Adrenal gland (tissue), 12 donors: ENCODE measurements around the gene PRLR. TPM values are rescaled to one million over a fixed set of nuclear protein-coding genes. Genes with fewer than 3 reads are reported as not detected.

Source experiments
- DNase-seq, 7 donors: peaks; one replicate each; pipeline ENCODE4 v3.0.0-alpha.2; 2019 to 2020
- H3K27ac ChIP-seq, 5 donors: fragments of 200-600 bp; sonication (generic) in 4 of 5; 1 replicate in 3 of 5; 2 replicates in 2 of 5; pipeline versions ENCODE4 v1.5.1 to v1.8.0; 2016 to 2020; ENCODE audit warnings: mild to moderate bottlenecking in 1 of 5
- H3K27me3 ChIP-seq: fragments of 200-600 bp; 2 replicates; pipeline ENCODE4 v1.8.0; 2021
- H3K36me3 ChIP-seq, 2 donors: fragments of 200-600 bp; replicated peaks in 1 of 2; 1 replicate in 1 of 2; 2 replicates in 1 of 2; pipeline versions ENCODE4 v1.5.1 to v1.8.0; 2018 to 2022
- H3K4me1 ChIP-seq, 2 donors: fragments of 200-600 bp; replicated peaks in 1 of 2; 1 replicate in 1 of 2; 2 replicates in 1 of 2; pipeline versions ENCODE4 v1.5.1 to v1.8.0; 2018 to 2021
- H3K4me3 ChIP-seq, 4 donors: fragments of 200-600 bp; sonication (generic) in 3 of 4; one replicate each; pipeline ENCODE4 v1.5.1; 2016 to 2018
- H3K9me3 ChIP-seq, 3 donors: fragments of 200-600 bp; sonication (generic) in 1 of 3; replicated peaks in 1 of 3; 1 replicate in 2 of 3; 2 replicates in 1 of 3; pipeline versions ENCODE4 v1.5.1 to v1.8.0; 2016 to 2021
- CTCF ChIP-seq, 6 experiments: fragments of 450-650 bp in 4 of 6; fragments of 200-600 bp in 2 of 6; sonication (generic) in 1 of 6; IDR thresholded peaks; 1 replicate in 5 of 6; 2 replicates in 1 of 6; pipeline versions ENCODE4 v1.5.1 to v1.8.0; 2016 to 2021; ENCODE audit warnings: antibody characterized with exemption in 6 of 6, mild to moderate bottlenecking in 2 of 6, moderate library complexity in 1 of 6
- POLR2A ChIP-seq, 2 donors: fragments of 450-650 bp; IDR thresholded peaks; one replicate each; pipeline ENCODE4 v1.6.1; 2017; ENCODE audit warnings: antibody characterized with exemption in 2 of 2, mild to moderate bottlenecking in 2 of 2, moderate library complexity in 1 of 2
- WGBS, 4 donors: extraction: QIAGEN DNeasy Blood & Tissue Kit in 2 of 4; methylation state at CpG; one replicate each; pipeline versions ENCODE4 v1.1.5 to v1.1.7; 2013 to 2017; 5-methylcytosine and 5-hydroxymethylcytosine counted together
- intact Hi-C, 2 donors: fragments of 100-400 bp; cut with DNase I; formaldehyde crosslinking; loops; one replicate each; pipeline versions ENCODE4 v1.14.1 to v1.15.0; 2022 to 2023
- polyA plus RNA-seq, 3 donors: library from polyadenylated mRNA; stranded (reverse); fragments of 200-250 nt in 2 of 3; fragments of 350-450 nt in 1 of 3; fragmentation: Illumina TruSeq in 1 of 3; extraction: RNeasy Lipid Tissue Mini Kit (QIAGEN cat#74804) in 1 of 3; gene quantifications; one replicate each; pipeline ENCODE4 v1.2.3, GENCODE V29; 2013 to 2014
- total RNA-seq, 9 donors: library from RNA; depleted of rRNA in 4 of 9; stranded (reverse); fragments of >200 nt in 4 of 9; fragments of 120-200 nt in 1 of 9; fragmentation: NEBNext Ultra II Directional in 1 of 9; extraction: Animal tissue kit (Norgen Biotek cat#: 25700) in 1 of 9; gene quantifications; one replicate each; pipeline versions ENCODE4 v1.1.0 to v1.2.4, GENCODE V29; 2013 to 2023
- donor health status: healthy with polysubstance abuse.
- donor health status: Bipolar disorder and iron deficiency.
- donor health status: DM: yes; HTN: yes; CAD: no.
- donor health status: DM: no; HTN: no; CAD: no.
- donor health status: DM: no; HTN: no; CAD: no.
- donor health status: DM: yes; HTN: yes; CAD: no.

PRLR gene
- total and polyA plus RNA-seq, 12 donors, result 2.1 to 149 (median 74.1) TPM

- intact Hi-C loops, result no loop called here
- no peaks in the 10 kb centered on the region for H3K36me3 ChIP-seq
- no peaks in the 10 kb centered on the region for H3K9me3 ChIP-seq
- H3K4me3 ChIP-seq, result no peak overlapping the region
- H3K4me1 ChIP-seq, result no peaks in the 10 kb centered on the region
- no peaks in the 10 kb centered on the region for H3K27me3 ChIP-seq
- TF ChIP-seq CTCF (IDR thresholded peaks at IDR 0.05), result no peak
- no peak for TF ChIP-seq POLR2A (IDR thresholded peaks at IDR 0.05)
- no peak overlapping the region for H3K27ac ChIP-seq
- no peak for DNase-seq
- 70 to 87% (median 78%) methylated on average over 4 of the region's 4 CpGs for WGBS, 4 donors
Measured at GRCh38 chr5:35015063-35015462, 215.2 kb downstream of the PRLR start.

- no peak overlapping the region for H3K27ac ChIP-seq
- intact Hi-C loops, result no loop called here
- no peaks in the 10 kb centered on the region for H3K9me3 ChIP-seq
- DNase-seq, result no peak
- TF ChIP-seq CTCF (IDR thresholded peaks at IDR 0.05) (no peak), POLR2A (IDR thresholded peaks at IDR 0.05) (no peak)
- H3K4me3 ChIP-seq, result no peak overlapping the region
- no peaks in the 10 kb centered on the region for H3K4me1 ChIP-seq
- H3K36me3 ChIP-seq, result no peaks in the 10 kb centered on the region
- no peaks in the 10 kb centered on the region for H3K27me3 ChIP-seq
- WGBS, 4 donors, result 91 to 94% (median 92%) methylated on average over 5 of the region's 5 CpGs
Measured at GRCh38 chr5:35012796-35013195, 217.5 kb downstream of the PRLR start.

GRCh38 chr5:35012365-35012764, 217.9 kb downstream of the PRLR start:
- no peak overlapping the region for H3K27ac ChIP-seq
- H3K4me1 ChIP-seq, result no peaks in the 10 kb centered on the region
- no peaks in the 10 kb centered on the region for H3K36me3 ChIP-seq
- no peak overlapping the region for H3K4me3 ChIP-seq
- H3K9me3 ChIP-seq, result no peaks in the 10 kb centered on the region
- TF ChIP-seq CTCF (IDR thresholded peaks at IDR 0.05) (no peak), POLR2A (IDR thresholded peaks at IDR 0.05) (no peak)
- intact Hi-C loops, result no loop called here
- H3K27me3 ChIP-seq, result no peaks in the 10 kb centered on the region
- 56 to 65% (median 63%) methylated on average over 3 of the region's 3 CpGs for WGBS, 4 donors
- no peak for DNase-seq

- H3K4me3 ChIP-seq, result no peak overlapping the region
- TF ChIP-seq POLR2A (IDR thresholded peaks at IDR 0.05), result no peak
- no peak for TF ChIP-seq CTCF (IDR thresholded peaks at IDR 0.05)
- no peaks in the 10 kb centered on the region for H3K4me1 ChIP-seq
- no peaks in the 10 kb centered on the region for H3K27me3 ChIP-seq
- H3K9me3 ChIP-seq, result no peaks in the 10 kb centered on the region
- DNase-seq, result no peak
- intact Hi-C loops, result no loop called here
- no peak overlapping the region for H3K27ac ChIP-seq
- H3K36me3 ChIP-seq, result no peaks in the 10 kb centered on the region
Measured at GRCh38 chr5:35010676-35011075, 219.6 kb downstream of the PRLR start.
